Endodermal cell (in vitro differentiated cells): Measurements from ENCODE around the gene CYP2U1. TPM values are rescaled to one million over a fixed set of nuclear protein-coding genes. Genes with fewer than 3 reads are reported as not detected.
A peak's percentile ranks its signal among the peaks of the same experiment; 100 is the strongest.

Experiments
- DNase-seq: peaks from one replicate; pipeline ENCODE4 v3.0.0-alpha.2; 2017
- H3K27ac ChIP-seq: 2 replicates; pipeline ENCODE4 v1.5.1; 2013; ENCODE audit warnings: mild to moderate bottlenecking, low read depth, low read length, moderate library complexity
- H3K27me3 ChIP-seq: 2 replicates; pipeline ENCODE4 v1.6.1; 2013; ENCODE audit warnings: mild to moderate bottlenecking, low read length, moderate library complexity; ENCODE audit not compliant: insufficient read depth, control insufficient read depth, poor library complexity, severe bottlenecking
- H3K36me3 ChIP-seq: 2 replicates; pipeline ENCODE4 v1.7.0; 2013; ENCODE audit warnings: mild to moderate bottlenecking, low read length, moderate library complexity; ENCODE audit not compliant: control insufficient read depth, insufficient read depth
- H3K4me1 ChIP-seq: one replicate; pipeline ENCODE4 v1.7.0; 2013; ENCODE audit warnings: low read length; ENCODE audit not compliant: control insufficient read depth, insufficient read depth
- H3K4me3 ChIP-seq: 2 replicates; pipeline ENCODE4 v1.5.1; 2013; ENCODE audit warnings: mild to moderate bottlenecking, low read length, moderate library complexity
- H3K9ac ChIP-seq: 2 replicates; pipeline ENCODE4 v1.6.1; 2013; ENCODE audit warnings: mild to moderate bottlenecking, low read length, moderate library complexity; ENCODE audit not compliant: poor library complexity, severe bottlenecking; ENCODE audit errors: extremely low read depth
- H3K9me3 ChIP-seq: 2 replicates; pipeline ENCODE4 v1.6.1; 2013; ENCODE audit warnings: mild to moderate bottlenecking, low read length, moderate library complexity; ENCODE audit not compliant: control insufficient read depth
- H3K27ac Mint-ChIP-seq: 2 replicates; pipeline ENCODE4 v1.8.0; 2020; ENCODE audit warnings: mixed read lengths
- H3K27me3 Mint-ChIP-seq: 2 replicates; pipeline ENCODE4 v1.8.0; 2021; ENCODE audit warnings: mild to moderate bottlenecking, mixed read lengths; ENCODE audit not compliant: insufficient read depth
- H3K36me3 Mint-ChIP-seq: 2 replicates; pipeline ENCODE4 v1.8.0; 2020; ENCODE audit warnings: low read depth, mixed read lengths
- H3K4me1 Mint-ChIP-seq: 2 replicates; pipeline ENCODE4 v1.8.0; 2020; ENCODE audit warnings: mixed read lengths
- H3K4me3 Mint-ChIP-seq: 2 replicates; pipeline ENCODE4 v1.8.0; 2020; ENCODE audit warnings: mild to moderate bottlenecking, moderate library complexity, mixed read lengths
- H3K9me3 Mint-ChIP-seq: 2 replicates; pipeline ENCODE4 v1.8.0; 2020; ENCODE audit warnings: mild to moderate bottlenecking, mixed read lengths
- WGBS, 2 experiments: methylation state at CpG; one replicate each; pipeline versions ENCODE4 v1.1.5 to v1.1.7; 2013; ENCODE audit warnings: missing lambda C conversion rate in 2 of 2, mixed read lengths in 1 of 2; ENCODE audit not compliant: insufficient coverage in 1 of 2, insufficient read length in 1 of 2; 5-methylcytosine and 5-hydroxymethylcytosine counted together
- total RNA-seq, 2 donors: library from RNA; stranded (reverse); fragmentation: NEBNext Ultra II Directional in 1 of 2; extraction: Animal tissue kit (Norgen Biotek cat#: 25700) in 1 of 2; gene quantifications; 2 replicates in 1 of 2; 3 replicates in 1 of 2; pipeline ENCODE4 v1.2.1, GENCODE V29; 2021
- TF ChIP-seq, protein P1 (sequence below): fragments of 200-600 bp; sonication (generic); conservative IDR thresholded peaks from 2 replicates; pipeline ENCODE4 v1.5.0; 2021; ENCODE audit warnings: antibody characterized with exemption, mild to moderate bottlenecking

Gene CYP2U1
- total RNA-seq, 2 donors from 2014 or later = 2.2 to 3.7 TPM

DNA sequence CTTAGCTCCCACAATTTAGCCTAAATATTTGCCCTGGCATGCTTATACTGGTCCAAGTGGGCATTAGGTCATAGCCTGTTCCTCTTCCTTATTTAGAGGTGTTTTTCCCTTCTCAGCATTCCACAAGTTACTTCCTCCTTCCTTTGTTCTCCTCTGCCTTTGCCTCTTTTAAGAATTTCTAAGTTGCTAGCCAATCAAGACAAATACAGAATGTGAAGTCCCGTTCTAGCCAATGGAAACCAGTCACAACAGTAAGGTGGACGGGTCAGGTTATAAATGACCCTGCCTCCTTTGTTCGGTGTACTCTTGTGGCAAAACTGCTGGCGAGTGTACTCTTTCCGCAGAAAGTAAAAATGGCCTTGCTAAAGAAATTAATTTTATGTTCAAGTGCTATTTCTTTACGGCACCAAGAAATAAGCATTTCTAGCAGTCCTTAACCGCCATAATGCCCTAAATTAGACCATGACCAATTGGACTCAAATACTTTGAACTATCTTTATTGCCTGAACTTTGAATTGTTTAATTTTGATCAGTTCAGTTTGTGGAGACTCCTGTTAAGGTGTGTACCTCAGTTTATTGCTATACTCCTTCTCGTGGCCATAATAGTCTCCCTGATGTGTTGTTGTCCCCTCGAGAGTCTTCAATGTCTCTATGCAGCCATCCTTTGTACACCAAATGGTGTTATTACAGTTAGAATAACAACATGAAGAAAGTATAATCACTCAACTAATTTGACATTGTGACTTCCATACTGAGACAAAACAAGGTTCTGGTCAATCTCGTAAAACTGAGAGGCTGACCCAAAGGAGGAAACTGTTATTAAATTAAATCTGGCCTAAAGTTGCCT, 56.8 kb downstream of the CYP2U1 start:
- H3K9me3 Mint-ChIP-seq = no peaks in the 10 kb centered on the region
- no peaks in the 10 kb centered on the region for H3K4me1 ChIP-seq
- no peak overlapping the region for H3K9ac ChIP-seq
- WGBS, 2 experiments = 90 to 91% methylated on average over 9 to 10 of the region's 10 CpGs
- DNase-seq = no peak
- peaks cover 5% of the 10 kb centered on the region for H3K27me3 ChIP-seq
- no peak overlapping the region for H3K4me3 Mint-ChIP-seq
- TF ChIP-seq, protein P1, sequence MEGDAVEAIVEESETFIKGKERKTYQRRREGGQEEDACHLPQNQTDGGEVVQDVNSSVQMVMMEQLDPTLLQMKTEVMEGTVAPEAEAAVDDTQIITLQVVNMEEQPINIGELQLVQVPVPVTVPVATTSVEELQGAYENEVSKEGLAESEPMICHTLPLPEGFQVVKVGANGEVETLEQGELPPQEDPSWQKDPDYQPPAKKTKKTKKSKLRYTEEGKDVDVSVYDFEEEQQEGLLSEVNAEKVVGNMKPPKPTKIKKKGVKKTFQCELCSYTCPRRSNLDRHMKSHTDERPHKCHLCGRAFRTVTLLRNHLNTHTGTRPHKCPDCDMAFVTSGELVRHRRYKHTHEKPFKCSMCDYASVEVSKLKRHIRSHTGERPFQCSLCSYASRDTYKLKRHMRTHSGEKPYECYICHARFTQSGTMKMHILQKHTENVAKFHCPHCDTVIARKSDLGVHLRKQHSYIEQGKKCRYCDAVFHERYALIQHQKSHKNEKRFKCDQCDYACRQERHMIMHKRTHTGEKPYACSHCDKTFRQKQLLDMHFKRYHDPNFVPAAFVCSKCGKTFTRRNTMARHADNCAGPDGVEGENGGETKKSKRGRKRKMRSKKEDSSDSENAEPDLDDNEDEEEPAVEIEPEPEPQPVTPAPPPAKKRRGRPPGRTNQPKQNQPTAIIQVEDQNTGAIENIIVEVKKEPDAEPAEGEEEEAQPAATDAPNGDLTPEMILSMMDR = no peak
- H3K27me3 Mint-ChIP-seq = peaks cover 5% of the 10 kb centered on the region
- H3K4me1 Mint-ChIP-seq = peaks cover 6% of the 10 kb centered on the region
- no peak overlapping the region for H3K27ac ChIP-seq
- H3K9me3 ChIP-seq = no peaks in the 10 kb centered on the region
- H3K4me3 ChIP-seq = no peak overlapping the region
- H3K36me3 Mint-ChIP-seq = no peaks in the 10 kb centered on the region
- no peaks in the 10 kb centered on the region for H3K36me3 ChIP-seq
- H3K27ac Mint-ChIP-seq = no peak overlapping the region

- Histone ChIP-seq H3K4me3 (no peak overlapping the region), H3K27ac (no peak overlapping the region), H3K27me3 (peaks cover 5% of the 10 kb centered on the region), H3K36me3 (no peaks in the 10 kb centered on the region), H3K9me3 (no peaks in the 10 kb centered on the region), H3K4me1 (no peaks in the 10 kb centered on the region), H3K9ac (no peak overlapping the region)
- Mint-ChIP-seq H3K27ac (no peak overlapping the region), H3K4me3 (no peak overlapping the region), H3K27me3 (peaks cover 5% of the 10 kb centered on the region), H3K36me3 (no peaks in the 10 kb centered on the region), H3K9me3 (no peaks in the 10 kb centered on the region), H3K4me1 (peaks cover 6% of the 10 kb centered on the region)
- TF ChIP-seq, protein P1 = no peak
- WGBS, 2 experiments = 90 to 93% methylated on average over 5 of the region's 5 CpGs
- DNase-seq = no peak
Observed at GRCh38 chr4:107988763-107989035, 57.4 kb downstream of the CYP2U1 start.

- TF ChIP-seq, protein P1 = no peak
- Histone ChIP-seq H3K36me3 (no peaks in the 10 kb centered on the region), H3K4me3 (peak overlapping the region; percentile 97), H3K9ac (peak overlapping the region; percentile 67), H3K4me1 (no peaks in the 10 kb centered on the region), H3K27ac (no peak overlapping the region), H3K27me3 (peaks cover 5% of the 10 kb centered on the region), H3K9me3 (no peaks in the 10 kb centered on the region)
- Mint-ChIP-seq H3K4me3 (peak overlapping the region; percentile 79), H3K27ac (no peak overlapping the region), H3K9me3 (no peaks in the 10 kb centered on the region), H3K36me3 (no peaks in the 10 kb centered on the region), H3K4me1 (peaks cover 6% of the 10 kb centered on the region), H3K27me3 (peaks cover 5% of the 10 kb centered on the region)
- 47 to 54% methylated on average over 7 to 8 of the region's 8 CpGs for WGBS, 2 experiments
- no peak for DNase-seq
Observed at GRCh38 chr4:107989162-107989536, 57.8 kb downstream of the CYP2U1 start.
